ENCODE results near the gene C1orf94. TPM values are rescaled to one million over a fixed set of nuclear protein-coding genes. Genes with fewer than 3 reads are reported as not detected.

The C1orf94 gene
- total RNA-seq, 6 donors from 2014 or later = not detected

- no peak overlapping the region for H3K4me3 ChIP-seq
- no peaks in the 10 kb centered on the region for H3K9me3 ChIP-seq
- no peaks in the 10 kb centered on the region for H3K36me3 ChIP-seq
- WGBS, 2 donors = 76 to 93% methylated on average over 2 of the region's 2 CpGs
- TF ChIP-seq EP300 (IDR thresholded peaks at IDR 0.05) (no peak), POLR2A (IDR thresholded peaks at IDR 0.05) (no peak), CTCF (IDR thresholded peaks at IDR 0.05) (no peak), POLR2AphosphoS5 (IDR thresholded peaks at IDR 0.05) (no peak)
- H3K27me3 ChIP-seq = no peaks in the 10 kb centered on the region
- H3K27ac ChIP-seq = no peak overlapping the region
- ATAC-seq (ENCODE audit: low FRiP score in 2 of 2) (no peak), DNase-seq (no peak)
- no peaks in the 10 kb centered on the region for H3K4me1 ChIP-seq
Observed at GRCh38 chr1:34143975-34144374, 32.7 kb upstream of the C1orf94 start.

- no peaks in the 10 kb centered on the region for H3K9me3 ChIP-seq
- H3K4me3 ChIP-seq = no peak overlapping the region
- ATAC-seq (ENCODE audit: low FRiP score in 2 of 2) (no peak), DNase-seq (no peak)
- 80 to 83% methylated on average over 6 of the region's 6 CpGs for WGBS, 2 donors
- TF ChIP-seq POLR2AphosphoS5 (IDR thresholded peaks at IDR 0.05) (no peak), EP300 (IDR thresholded peaks at IDR 0.05) (no peak), CTCF (IDR thresholded peaks at IDR 0.05) (no peak), POLR2A (IDR thresholded peaks at IDR 0.05) (no peak)
- no peaks in the 10 kb centered on the region for H3K27me3 ChIP-seq
- no peak overlapping the region for H3K27ac ChIP-seq
- no peaks in the 10 kb centered on the region for H3K4me1 ChIP-seq
- H3K36me3 ChIP-seq = no peaks in the 10 kb centered on the region
Observed at GRCh38 chr1:34144766-34145165, 31.9 kb upstream of the C1orf94 start.

GRCh38 chr1:34147301-34147700, 29.4 kb upstream of the C1orf94 start:
- Histone ChIP-seq H3K4me1 (no peaks in the 10 kb centered on the region), H3K36me3 (no peaks in the 10 kb centered on the region), H3K27me3 (no peaks in the 10 kb centered on the region), H3K27ac (no peak overlapping the region), H3K9me3 (no peaks in the 10 kb centered on the region), H3K4me3 (no peak overlapping the region)
- DNase-seq (no peak), ATAC-seq (ENCODE audit: low FRiP score in 2 of 2) (no peak)
- WGBS, 2 donors = 12 to 14% methylated on average over 4 of the region's 4 CpGs
- TF ChIP-seq POLR2A (IDR thresholded peaks at IDR 0.05) = no peak
- TF ChIP-seq POLR2AphosphoS5 (IDR thresholded peaks at IDR 0.05) = no peak
- TF ChIP-seq EP300 (IDR thresholded peaks at IDR 0.05) = no peak
- TF ChIP-seq CTCF (IDR thresholded peaks at IDR 0.05) = no peak

GRCh38 chr1:34149501-34149900, 27.2 kb upstream of the C1orf94 start:
- H3K27me3 ChIP-seq = no peaks in the 10 kb centered on the region
- no peak for DNase-seq
- 23 to 40% methylated on average over 3 of the region's 3 CpGs for WGBS, 2 donors
- ATAC-seq (ENCODE audit: low FRiP score in 2 of 2) = no peak
- H3K36me3 ChIP-seq = no peaks in the 10 kb centered on the region
- no peak overlapping the region for H3K27ac ChIP-seq
- H3K4me1 ChIP-seq = no peaks in the 10 kb centered on the region
- H3K4me3 ChIP-seq = no peak overlapping the region
- H3K9me3 ChIP-seq = no peaks in the 10 kb centered on the region
- TF ChIP-seq POLR2A (IDR thresholded peaks at IDR 0.05) = no peak
- TF ChIP-seq CTCF (IDR thresholded peaks at IDR 0.05) = no peak

- WGBS, 2 donors = 86 to 92% methylated on average over 3 to 4 of the region's 4 CpGs
- no peak overlapping the region for H3K4me3 ChIP-seq
- no peak for ATAC-seq (ENCODE audit: low FRiP score in 2 of 2)
- no peaks in the 10 kb centered on the region for H3K36me3 ChIP-seq
- H3K4me1 ChIP-seq = no peaks in the 10 kb centered on the region
- no peak for TF ChIP-seq CTCF (IDR thresholded peaks at IDR 0.05)
- no peak for TF ChIP-seq POLR2AphosphoS5 (IDR thresholded peaks at IDR 0.05)
- TF ChIP-seq POLR2A (IDR thresholded peaks at IDR 0.05) = no peak
- TF ChIP-seq EP300 (IDR thresholded peaks at IDR 0.05) = no peak
- no peaks in the 10 kb centered on the region for H3K27me3 ChIP-seq
- no peak overlapping the region for H3K27ac ChIP-seq
- DNase-seq = no peak
- H3K9me3 ChIP-seq = no peaks in the 10 kb centered on the region
Observed at GRCh38 chr1:34153246-34153645, 23.5 kb upstream of the C1orf94 start.
